DND-41 (cell line): Measurements from ENCODE around the gene HEY2.

ENCODE experiments used
- CTCF ChIP-seq: IDR thresholded peaks from 2 replicates; pipeline ENCODE4 v1.5.1; 2012; ENCODE audit warnings: borderline replicate concordance, low read length, moderate library complexity, mild to moderate bottlenecking; ENCODE audit not compliant: poor library complexity, severe bottlenecking; ENCODE audit errors: extremely low read depth
- EZH2 ChIP-seq: IDR thresholded peaks from 3 replicates; pipeline ENCODE4 v1.6.1; 2012; ENCODE audit warnings: borderline replicate concordance, low read depth, mild to moderate bottlenecking, moderate library complexity, low read length, inconsistent platforms; ENCODE audit not compliant: severe bottlenecking

GRCh38 chr6:125806813-125807212 lies 57.4 kb downstream of the HEY2 start:
- TF ChIP-seq CTCF (no peak), EZH2 (no peak)
